ENCODE data around the gene ADSS1. TPM values are rescaled to one million over a fixed set of nuclear protein-coding genes. Genes with fewer than 3 reads are reported as not detected.
"Not testable (repeated sequence)": the region's sequence is repeated elsewhere in the genome, so short reads cannot be mapped to it uniquely, and the experiment has no call there.

The ADSS1 gene
- total and polyA plus RNA-seq, 8 donors = 3.5 to 6.8 (median 5.5) TPM

- Histone ChIP-seq H3K27me3 (no peaks in the 10 kb centered on the region), H3K27ac (no peak overlapping the region), H3K36me3 (no peaks in the 10 kb centered on the region), H3K9me3 (no peaks in the 10 kb centered on the region), H3K4me3 (no peak overlapping the region), H3K4me1 (peaks cover 0 to 3% (median 0%) of the 10 kb centered on the region in 3 donors)
- intact Hi-C loops (cut with DNase I) = no loop called here
- TF ChIP-seq CTCF (IDR thresholded peaks at IDR 0.05) = no peak
- FAIRE-seq (no peak), DNase-seq (peak in 1 of 6 donors; percentile 45), ATAC-seq (no peak)
- WGBS, 2 donors = 64 to 70% methylated on average over 18 to 21 of the region's 21 CpGs
These were observed 2.8 kb downstream of the ADSS1 start for GRCh38 chr14:104726600-104727451.

GRCh38 chr14:104728631-104729030 lies 4.6 kb downstream of the ADSS1 start:
- TF ChIP-seq CTCF (IDR thresholded peaks at IDR 0.05) = no peak
- ATAC-seq (no peak), DNase-seq (peak in 1 of 6 donors; percentile 22), FAIRE-seq (no peak)
- H3K4me1 ChIP-seq = no peaks in the 10 kb centered on the region
- intact Hi-C loops (cut with DNase I) = no loop called here
- no peak overlapping the region for H3K4me3 ChIP-seq
- H3K27ac ChIP-seq = no peak overlapping the region
- no peaks in the 10 kb centered on the region for H3K9me3 ChIP-seq
- no peaks in the 10 kb centered on the region for H3K27me3 ChIP-seq
- no peaks in the 10 kb centered on the region for H3K36me3 ChIP-seq
- WGBS, 2 donors = 94 to 97% methylated on average over 17 of the region's 17 CpGs

- ATAC-seq; H3K4me3 ChIP-seq; H3K27me3 ChIP-seq; FAIRE-seq; DNase-seq; H3K36me3 ChIP-seq; H3K27ac ChIP-seq; H3K9me3 ChIP-seq; H3K4me1 ChIP-seq; intact Hi-C loops (cut with DNase I): not testable (repeated sequence)
- WGBS, 2 donors = 96% methylated on average over 34 to 70 of the region's 73 CpGs
These were observed 5.3 kb downstream of the ADSS1 start for GRCh38 chr14:104729176-104729834.

GRCh38 chr14:104729835-104730181 lies 5.8 kb downstream of the ADSS1 start:
- ATAC-seq (no peak), DNase-seq (no peak), FAIRE-seq (no peak)
- WGBS, 2 donors = 93 to 99% methylated on average over 5 to 16 of the region's 16 CpGs
- Histone ChIP-seq H3K27me3 (no peaks in the 10 kb centered on the region), H3K4me1 (no peaks in the 10 kb centered on the region), H3K4me3 (no peak overlapping the region), H3K27ac (no peak overlapping the region), H3K9me3 (no peaks in the 10 kb centered on the region), H3K36me3 (no peaks in the 10 kb centered on the region)
- no peak for TF ChIP-seq CTCF (IDR thresholded peaks at IDR 0.05)
- intact Hi-C loops (cut with DNase I) = no loop called here

GRCh38 chr14:104730487-104730886 lies 6.5 kb downstream of the ADSS1 start:
- H3K27me3 ChIP-seq = no peaks in the 10 kb centered on the region
- no peak for TF ChIP-seq CTCF (IDR thresholded peaks at IDR 0.05)
- no peaks in the 10 kb centered on the region for H3K4me1 ChIP-seq
- ATAC-seq (no peak), FAIRE-seq (no peak), DNase-seq (no peak)
- intact Hi-C loops (cut with DNase I) = no loop called here
- H3K27ac ChIP-seq = no peak overlapping the region
- no peaks in the 10 kb centered on the region for H3K9me3 ChIP-seq
- 93 to 94% methylated on average over 5 of the region's 5 CpGs for WGBS, 2 donors
- no peaks in the 10 kb centered on the region for H3K36me3 ChIP-seq
- no peak overlapping the region for H3K4me3 ChIP-seq
